ENCODE data around the gene PGBD5.
"Not testable (repeated sequence)": the region's sequence is repeated elsewhere in the genome, so short reads cannot be mapped to it uniquely, and the experiment has no call there.

The PGBD5 gene

DNA sequence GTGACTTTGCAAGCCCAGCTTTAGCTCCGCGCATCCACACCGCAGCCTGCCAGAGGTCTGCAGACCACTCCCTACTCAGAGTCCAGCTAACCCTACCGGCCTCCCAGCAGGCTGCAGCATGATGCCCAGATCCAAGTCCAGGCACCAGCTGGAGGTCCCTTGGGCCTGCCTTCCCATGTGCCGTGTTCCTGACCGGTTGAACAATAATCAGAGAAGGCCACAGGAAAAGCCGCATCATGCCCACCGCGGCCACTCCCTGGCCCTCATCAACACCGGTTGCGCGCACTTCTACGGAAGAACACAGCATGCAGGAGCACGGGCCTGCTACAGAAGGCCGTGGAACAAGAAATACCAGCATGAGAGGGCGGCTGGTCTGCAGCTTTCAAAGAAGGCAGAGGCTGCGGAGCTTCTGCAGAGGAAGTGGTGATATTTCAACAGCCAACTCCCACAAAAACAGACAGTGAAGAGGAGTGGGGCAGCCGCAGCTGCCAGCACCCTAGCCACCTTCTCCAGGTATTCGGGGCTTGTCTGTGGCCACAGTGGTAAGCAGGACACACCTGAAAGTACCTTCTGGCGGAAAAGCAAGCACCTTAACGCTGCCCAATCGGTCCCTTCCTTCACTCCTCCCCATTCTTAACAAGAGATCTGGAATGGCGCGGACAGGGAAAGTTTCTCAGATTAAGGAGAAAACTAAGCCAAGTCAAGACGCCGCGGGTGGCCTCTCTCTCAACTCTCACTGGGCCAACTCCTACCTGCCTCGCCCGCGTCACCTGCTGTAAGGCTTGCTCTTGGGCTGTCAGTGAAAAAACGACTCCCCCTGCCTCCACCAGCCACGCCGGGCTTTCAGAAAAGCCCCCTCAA lies 1.5 kb downstream of the PGBD5 start:
- DNase-seq (ENCODE audit: low read depth) = no peak
- TF ChIP-seq, protein P1, sequence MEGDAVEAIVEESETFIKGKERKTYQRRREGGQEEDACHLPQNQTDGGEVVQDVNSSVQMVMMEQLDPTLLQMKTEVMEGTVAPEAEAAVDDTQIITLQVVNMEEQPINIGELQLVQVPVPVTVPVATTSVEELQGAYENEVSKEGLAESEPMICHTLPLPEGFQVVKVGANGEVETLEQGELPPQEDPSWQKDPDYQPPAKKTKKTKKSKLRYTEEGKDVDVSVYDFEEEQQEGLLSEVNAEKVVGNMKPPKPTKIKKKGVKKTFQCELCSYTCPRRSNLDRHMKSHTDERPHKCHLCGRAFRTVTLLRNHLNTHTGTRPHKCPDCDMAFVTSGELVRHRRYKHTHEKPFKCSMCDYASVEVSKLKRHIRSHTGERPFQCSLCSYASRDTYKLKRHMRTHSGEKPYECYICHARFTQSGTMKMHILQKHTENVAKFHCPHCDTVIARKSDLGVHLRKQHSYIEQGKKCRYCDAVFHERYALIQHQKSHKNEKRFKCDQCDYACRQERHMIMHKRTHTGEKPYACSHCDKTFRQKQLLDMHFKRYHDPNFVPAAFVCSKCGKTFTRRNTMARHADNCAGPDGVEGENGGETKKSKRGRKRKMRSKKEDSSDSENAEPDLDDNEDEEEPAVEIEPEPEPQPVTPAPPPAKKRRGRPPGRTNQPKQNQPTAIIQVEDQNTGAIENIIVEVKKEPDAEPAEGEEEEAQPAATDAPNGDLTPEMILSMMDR (conservative IDR thresholded peaks at IDR 0.05; ENCODE audit: low read depth, low read length) = no peak

DNA sequence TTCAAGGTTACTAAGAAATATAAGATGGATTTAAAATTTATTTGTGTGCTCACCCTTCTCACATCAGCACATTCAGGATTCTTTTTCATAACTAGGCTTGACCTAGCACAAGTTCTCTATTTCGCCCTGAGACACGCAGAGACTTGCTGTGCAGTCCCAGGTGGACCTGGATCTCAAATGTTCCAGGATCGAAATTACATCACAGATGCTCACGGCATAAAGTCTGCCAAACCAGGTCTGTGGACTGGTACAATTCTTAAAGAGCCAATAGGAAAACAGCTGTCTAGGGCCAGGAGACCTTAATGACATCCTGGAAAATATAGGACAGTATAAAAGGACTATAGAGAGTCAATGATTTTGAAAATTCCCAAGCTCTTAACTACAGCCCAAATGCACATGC lies 2.2 kb downstream of the PGBD5 start:
- DNase-seq (ENCODE audit: low read depth) = no peak
- TF ChIP-seq, protein P1 (conservative IDR thresholded peaks at IDR 0.05; ENCODE audit: low read depth, low read length) = no peak

More for the DNA sequence above, 1.5 kb downstream of the PGBD5 start:
- H3K4me3 ChIP-seq (ENCODE audit: low read length) = no peak overlapping the region

DNA sequence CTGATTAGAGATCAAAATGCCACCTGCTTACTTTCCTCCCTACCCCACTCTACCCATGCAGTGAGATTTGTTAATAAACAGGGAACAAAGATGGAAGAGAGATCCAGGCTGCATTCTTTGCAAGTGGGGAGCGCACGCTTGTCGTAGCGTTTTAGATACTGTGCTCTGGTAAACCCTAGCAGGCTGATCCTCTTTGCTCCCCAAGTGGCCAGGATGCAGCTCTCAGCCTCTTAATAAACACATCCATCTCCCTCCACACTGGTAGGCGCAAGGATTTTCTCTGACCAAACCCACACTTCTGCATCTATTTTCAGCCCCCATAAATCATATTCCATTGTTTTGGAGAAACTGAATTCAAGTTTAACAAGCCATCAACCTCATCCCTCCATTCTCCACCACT lies 2.9 kb downstream of the PGBD5 start:
- TF ChIP-seq, protein P1 (conservative IDR thresholded peaks at IDR 0.05; ENCODE audit: low read depth, low read length) = no peak
- no peak overlapping the region for H3K4me3 ChIP-seq (ENCODE audit: low read length)
- no peak for DNase-seq (ENCODE audit: low read depth)

More for the DNA sequence above, 2.2 kb downstream of the PGBD5 start:
- H3K4me3 ChIP-seq (ENCODE audit: low read length) = no peak overlapping the region

DNA sequence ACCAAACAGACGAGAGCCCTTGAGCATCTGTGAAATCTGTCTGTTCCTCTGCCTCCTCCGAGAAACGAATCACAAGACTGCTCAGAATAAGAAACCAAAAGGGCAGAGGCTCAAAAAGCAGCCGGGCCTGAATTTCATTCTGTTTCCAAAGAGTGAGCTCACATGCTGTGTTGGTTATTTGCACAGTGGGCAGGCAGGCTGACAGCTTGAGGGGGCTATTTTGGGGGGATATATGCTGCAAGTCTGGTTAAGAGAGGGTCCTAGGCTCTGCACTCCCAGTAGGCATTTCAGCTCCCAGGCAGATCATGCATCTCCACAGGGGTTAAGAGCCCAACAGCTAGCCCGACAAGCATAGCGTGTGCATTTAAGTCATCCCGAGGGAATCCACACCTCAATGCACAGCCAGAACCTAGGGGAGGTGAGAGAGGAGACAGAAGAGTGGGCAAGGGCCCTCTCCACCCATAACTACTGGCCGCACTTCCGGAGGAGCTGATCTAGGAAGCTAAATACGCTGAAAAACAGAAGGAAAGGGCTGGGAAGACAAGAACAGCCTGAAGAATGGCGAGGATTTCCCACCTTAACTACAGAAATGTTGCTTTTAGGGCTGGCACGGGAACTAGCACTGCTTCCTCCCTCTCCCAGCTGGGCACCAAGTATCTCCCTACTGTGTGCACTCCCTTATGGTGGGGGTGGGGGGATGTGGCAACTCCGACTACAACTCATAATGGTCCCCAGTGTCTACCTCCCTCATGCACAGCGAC lies 3.7 kb downstream of the PGBD5 start:
- TF ChIP-seq, protein P1 (conservative IDR thresholded peaks at IDR 0.05; ENCODE audit: low read depth, low read length) = no peak
- no peak for DNase-seq (ENCODE audit: low read depth)
- H3K4me3 ChIP-seq (ENCODE audit: low read length) = no peak overlapping the region

DNA sequence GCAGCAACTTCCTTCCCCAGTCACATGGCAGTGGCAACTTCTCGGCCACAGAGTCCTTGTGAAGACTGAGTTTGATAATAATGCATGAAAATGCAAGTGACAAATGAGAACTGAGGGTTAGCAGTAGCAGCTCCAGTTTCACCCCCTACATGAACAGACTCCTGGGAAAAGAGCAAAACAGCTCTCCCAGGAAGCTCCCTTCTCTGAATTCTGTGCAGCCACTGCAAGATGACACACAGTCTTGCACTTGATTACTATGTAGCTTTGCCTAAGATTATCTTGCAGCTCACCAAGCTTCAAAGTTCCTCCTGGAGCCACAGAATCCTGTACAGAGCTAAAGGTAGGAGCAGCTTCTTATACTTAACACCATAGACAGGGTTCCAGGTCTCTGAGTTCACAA lies 4.7 kb downstream of the PGBD5 start:
- TF ChIP-seq, protein P1 (conservative IDR thresholded peaks at IDR 0.05; ENCODE audit: low read depth, low read length) = no peak
- no peak overlapping the region for H3K4me3 ChIP-seq (ENCODE audit: low read length)
- DNase-seq (ENCODE audit: low read depth) = no peak

DNA sequence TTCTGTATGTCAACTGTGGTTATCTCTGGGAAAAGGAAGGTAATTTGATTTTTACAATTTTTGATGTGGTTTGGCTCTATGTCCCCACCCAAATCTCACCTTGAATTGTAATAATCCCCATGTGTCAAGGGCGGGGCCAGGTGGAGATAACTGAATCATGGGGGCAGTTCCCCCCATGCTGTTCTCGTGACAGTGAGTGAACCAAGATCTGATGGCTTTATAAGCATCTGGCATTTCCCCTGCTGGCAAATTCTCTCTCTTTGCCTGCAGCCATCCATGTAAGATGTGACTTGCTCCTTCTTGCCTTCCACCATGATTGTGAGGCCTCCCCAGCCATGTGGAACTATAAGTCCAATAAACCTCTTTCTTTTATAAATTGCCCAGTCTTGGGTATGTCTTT lies 5.8 kb downstream of the PGBD5 start:
- H3K4me3 ChIP-seq (ENCODE audit: low read length); DNase-seq (ENCODE audit: low read depth): not testable (repeated sequence)

DNA sequence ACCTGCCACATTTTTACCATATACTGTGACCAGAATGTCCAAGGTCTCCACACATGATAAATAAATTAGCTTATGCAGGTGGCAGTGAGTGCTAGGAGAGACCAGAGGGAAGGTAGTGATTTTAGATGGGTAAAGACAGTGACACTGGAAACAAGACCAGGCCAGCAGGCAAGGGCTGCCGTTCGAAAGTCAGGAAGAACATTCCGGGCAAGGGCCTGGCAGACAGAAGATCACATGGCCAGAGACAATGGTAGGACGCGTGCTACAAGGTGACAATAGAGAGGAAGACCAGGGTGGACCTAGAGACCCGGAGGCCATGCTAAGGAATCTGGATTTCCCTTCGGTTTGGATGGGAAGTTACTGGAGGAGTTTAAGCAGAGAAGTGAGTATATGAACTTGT lies 9.7 kb downstream of the PGBD5 start:
- H3K4me3 ChIP-seq (ENCODE audit: low read length) = no peak overlapping the region
- TF ChIP-seq, protein P1 (conservative IDR thresholded peaks at IDR 0.05; ENCODE audit: low read depth, low read length) = no peak
- DNase-seq (ENCODE audit: low read depth) = no peak

Measured in retinal pigment epithelial cell (primary cell).